K562 (cell line): Measurements from ENCODE around the gene RREB1. TPM values are rescaled to one million over a fixed set of nuclear protein-coding genes. Genes with fewer than 3 reads are reported as not detected.

Source experiments
- ATAC-seq: fragments of 200-7000 bp; cut with Tn5 transposase; 3 replicates; pipeline ENCODE4 v1.9.1; 2020; ENCODE audit warnings: moderate library complexity
- BruUV-seq: library from RNA; stranded (reverse); fragments of 400-500 nt; replicated peaks from 2 replicates; lab custom pipeline; 2021; lab: Mats Ljungman, UMichigan
- CTCF ChIA-PET: fragments of 300-600 bp; formaldehyde crosslinking; extraction: SDS; loops from one replicate; lab custom pipeline; 2021; ENCODE audit warnings: low intra/inter-chr PET ratio; lab: Yijun Ruan, JAX
- POLR2A ChIA-PET: fragments of 300-600, 350-650 bp; sonication (Branson Sonifier 250); formaldehyde crosslinking; extraction: SDS; loops from one replicate; lab custom pipeline; 2021; ENCODE audit warnings: antibody characterized with exemption, inconsistent platforms; lab: Yijun Ruan, JAX
- DNase-seq, 4 experiments: peaks; one replicate each; pipeline versions ENCODE4 v3.0.0 to v3.0.0-alpha.2; 2011 to 2018; ENCODE audit warnings: low spot score in 3 of 4, mixed read lengths in 3 of 4; ENCODE audit errors: extremely low read depth in 1 of 4
- FAIRE-seq: peaks from 2 replicates; lab custom pipeline; 2011; peaks lifted over from hg19 to GRCh38; lab: Jason Lieb, UNC
- H2AFZ ChIP-seq: 2 replicates; pipeline ENCODE4 v1.6.0; 2011; ENCODE audit warnings: low read depth, low read length, control low read depth, inconsistent platforms
- H3K27ac ChIP-seq: fragments of 200-600 bp; 3 replicates; pipeline ENCODE4 v1.8.0; 2011; ENCODE audit warnings: low read depth, mild to moderate bottlenecking, control low read depth, inconsistent platforms, low read length, moderate library complexity, mixed read lengths; ENCODE audit errors: extremely low read depth
- H3K27me3 ChIP-seq, 2 experiments: fragments of 300-600 bp in 1 of 2; 2 replicates in 1 of 2; 3 replicates in 1 of 2; pipeline versions ENCODE4 v1.6.0 to v1.8.0; 2011; ENCODE audit warnings: inconsistent platforms in 2 of 2, low read length in 2 of 2, mild to moderate bottlenecking in 1 of 2, mixed read lengths in 1 of 2, moderate library complexity in 1 of 2; ENCODE audit not compliant: control insufficient read depth in 2 of 2, insufficient read depth in 2 of 2
- H3K36me3 ChIP-seq: fragments of 300-600 bp; 3 replicates; pipeline ENCODE4 v1.8.0; 2011; ENCODE audit warnings: mild to moderate bottlenecking, low read length, inconsistent platforms; ENCODE audit not compliant: control insufficient read depth, insufficient read depth
- H3K4me1 ChIP-seq, 2 experiments: fragments of 200-600 bp in 1 of 2; replicated peaks in 1 of 2; 2 replicates in 1 of 2; 3 replicates in 1 of 2; pipeline versions ENCODE4 v1.5.1 to v1.8.0; 2011; ENCODE audit warnings: inconsistent platforms in 2 of 2, low read length in 2 of 2, mild to moderate bottlenecking in 1 of 2, mixed read lengths in 1 of 2, moderate library complexity in 1 of 2; ENCODE audit not compliant: control insufficient read depth in 2 of 2, insufficient read depth in 2 of 2
- H3K4me2 ChIP-seq: 2 replicates; pipeline ENCODE4 v1.6.1; 2011; ENCODE audit warnings: low read length, control low read depth, inconsistent platforms, mixed read lengths; ENCODE audit not compliant: insufficient read depth
- H3K4me3 ChIP-seq: fragments of 200-600 bp; sonication (generic), shearing (Covaris generic); 2 replicates; pipeline ENCODE4 v1.5.1; 2016; ENCODE audit warnings: control low read depth, inconsistent platforms
- H3K79me2 ChIP-seq: fragments of 200-600 bp; 3 replicates; pipeline ENCODE4 v1.8.0; 2011; ENCODE audit warnings: low read length, inconsistent platforms; ENCODE audit not compliant: control insufficient read depth, insufficient read depth
- H3K9ac ChIP-seq, 2 experiments: 2 replicates each; pipeline versions ENCODE4 v1.6.0 to v1.6.1; 2011; ENCODE audit warnings: low read depth in 2 of 2, low read length in 2 of 2, control low read depth in 1 of 2, inconsistent platforms in 1 of 2, mild to moderate bottlenecking in 1 of 2, mixed read lengths in 1 of 2; ENCODE audit not compliant: insufficient read depth in 1 of 2
- H3K9me1 ChIP-seq: one replicate; pipeline ENCODE4 v1.6.0; 2011; ENCODE audit warnings: inconsistent platforms, mild to moderate bottlenecking, low read length, moderate library complexity; ENCODE audit not compliant: control insufficient read depth, insufficient read depth
- H3K9me3 ChIP-seq: replicated peaks from 2 replicates; pipeline ENCODE4 v1.5.1; 2011; ENCODE audit warnings: low read depth, low read length, inconsistent platforms; ENCODE audit not compliant: control insufficient read depth, insufficient read depth
- H4K20me1 ChIP-seq: replicated peaks from 2 replicates; pipeline ENCODE4 v1.6.1; 2011; ENCODE audit warnings: low read length, inconsistent platforms, mixed read lengths; ENCODE audit not compliant: control insufficient read depth, insufficient read depth
- CBFA2T3 ChIP-seq: fragments of 450-650 bp; IDR thresholded peaks from 2 replicates; pipeline ENCODE4 v1.6.1; 2017
- CC2D1A ChIP-seq: fragments of 450-650 bp; IDR thresholded peaks from 2 replicates; pipeline ENCODE4 v1.6.1; 2017; ENCODE audit warnings: mild to moderate bottlenecking
- EGR1 ChIP-seq: fragments of 450-650 bp; conservative IDR thresholded peaks from 2 replicates; pipeline ENCODE4 v1.6.1; 2017; ENCODE audit warnings: mild to moderate bottlenecking
- ESRRB ChIP-seq: fragments of 250-450 bp; sonication (Bioruptor Pico); IDR thresholded peaks from 2 replicates; pipeline ENCODE4 v1.5.0; 2020; ENCODE audit warnings: mild to moderate bottlenecking, moderate library complexity, borderline replicate concordance
- FIP1L1 ChIP-seq: fragments of 200-400 bp; formaldehyde crosslinking; IDR thresholded peaks from 2 replicates; pipeline ENCODE4 v1.6.1; 2018; ENCODE audit warnings: mild to moderate bottlenecking, low read depth, low read length; ENCODE audit not compliant: poor library complexity, severe bottlenecking
- KAT8 ChIP-seq: fragments of 450-650 bp; IDR thresholded peaks from 2 replicates; pipeline ENCODE4 v1.6.1; 2016; ENCODE audit warnings: low read depth, mild to moderate bottlenecking
- KLF10 ChIP-seq: fragments of 250-450 bp; sonication (Bioruptor Pico); IDR thresholded peaks from 2 replicates; pipeline ENCODE4 v1.6.1; 2021; ENCODE audit warnings: matching md5 sums
- NR3C1 ChIP-seq: sonication (generic); formaldehyde crosslinking; IDR thresholded peaks from 2 replicates; pipeline ENCODE4 v1.8.1; 2022; ENCODE audit warnings: missing genetic modification reagents
- RBM22 ChIP-seq: fragments of 200-400 bp; formaldehyde crosslinking; IDR thresholded peaks from 2 replicates; pipeline ENCODE4 v1.6.1; 2018; ENCODE audit warnings: low read length, low read depth; ENCODE audit not compliant: poor library complexity, severe bottlenecking
- SAP30 ChIP-seq: fragments of 200-600 bp; sonication (generic); IDR thresholded peaks from 2 replicates; pipeline ENCODE4 v1.6.1; 2012; ENCODE audit warnings: borderline replicate concordance, low read depth, mild to moderate bottlenecking, moderate library complexity, low read length, control low read depth, inconsistent platforms; ENCODE audit not compliant: insufficient read depth, poor library complexity, severe bottlenecking
- SIRT6 ChIP-seq: IDR thresholded peaks from one replicate; pipeline ENCODE4 v1.6.1; 2012; ENCODE audit warnings: low read depth, mild to moderate bottlenecking, control low read depth, inconsistent platforms, low read length, moderate library complexity
- TAF9B ChIP-seq: fragments of 450-650 bp; IDR thresholded peaks from 2 replicates; pipeline ENCODE4 v1.6.1; 2018; ENCODE audit warnings: mild to moderate bottlenecking; ENCODE audit not compliant: partially characterized antibody
- ZBTB33 ChIP-seq: sonication (generic); formaldehyde crosslinking; IDR thresholded peaks from 2 replicates; pipeline ENCODE4 v1.8.1; 2023; ENCODE audit warnings: mild to moderate bottlenecking, missing genetic modification reagents
- WGBS: fragments of 100-300 bp; shearing (Covaris generic); methylation state at CpG from one replicate; pipeline ENCODE4 v1.1.6; 2016; ENCODE audit warnings: low coverage, mixed read lengths; ENCODE audit not compliant: insufficient coverage; ENCODE audit errors: missing lambda C conversion rate; 5-methylcytosine and 5-hydroxymethylcytosine counted together
- in situ Hi-C: fragments of 300-500 bp; cut with MboI; formaldehyde crosslinking; loops from 4 replicates; pipeline ENCODE4 v1.15.0; 2018; ENCODE audit warnings: inconsistent platforms, mixed read lengths
- intact Hi-C: fragments of 100-400 bp; cut with micrococcal nuclease; formaldehyde crosslinking; loops from 2 replicates; pipeline ENCODE4 v1.14.2; 2022
- polyA plus RNA-seq, 8 experiments: library from polyadenylated mRNA; depleted of rRNA in 4 of 8; stranded (reverse) in 5 of 8; unstranded in 3 of 8; fragments of >200 nt; fragmentation: Nextera tagmentation in 2 of 8; fragmentation: Illumina TruSeq in 1 of 8; extraction: Ambion mirVana in 2 of 8; extraction: Trizol in 1 of 8; gene quantifications; 2 replicates each; pipeline versions ENCODE4 v1.2.1 to v1.2.3, GENCODE V29; 2011 to 2014; ENCODE audit warnings: inconsistent platforms in 1 of 8, missing spikeins in 1 of 8
- total RNA-seq, 7 experiments: library from RNA; depleted of rRNA in 6 of 7; stranded (reverse); fragments of >200 nt in 6 of 7; fragmentation: Illumina TruSeq in 2 of 7; extraction: Trizol in 2 of 7; gene quantifications; 2 replicates each; pipeline versions ENCODE4 v1.2.1 to v1.2.3, GENCODE V29; 2011 to 2021; ENCODE audit warnings: low replicate concordance in 1 of 7
- TF ChIP-seq, protein P1 (sequence below): fragments of 450-650 bp; IDR thresholded peaks from one replicate; pipeline ENCODE4 v1.6.1; 2018; ENCODE audit warnings: mild to moderate bottlenecking, moderate library complexity; ENCODE audit not compliant: partially characterized antibody

RREB1 gene
- total and polyA plus RNA-seq, 9 of the 15 experiments (the other 6 are each of a cell fraction or from before 2014, with no cell fraction given), result 3.3 to 64.2 (median 19.3) TPM

DNA sequence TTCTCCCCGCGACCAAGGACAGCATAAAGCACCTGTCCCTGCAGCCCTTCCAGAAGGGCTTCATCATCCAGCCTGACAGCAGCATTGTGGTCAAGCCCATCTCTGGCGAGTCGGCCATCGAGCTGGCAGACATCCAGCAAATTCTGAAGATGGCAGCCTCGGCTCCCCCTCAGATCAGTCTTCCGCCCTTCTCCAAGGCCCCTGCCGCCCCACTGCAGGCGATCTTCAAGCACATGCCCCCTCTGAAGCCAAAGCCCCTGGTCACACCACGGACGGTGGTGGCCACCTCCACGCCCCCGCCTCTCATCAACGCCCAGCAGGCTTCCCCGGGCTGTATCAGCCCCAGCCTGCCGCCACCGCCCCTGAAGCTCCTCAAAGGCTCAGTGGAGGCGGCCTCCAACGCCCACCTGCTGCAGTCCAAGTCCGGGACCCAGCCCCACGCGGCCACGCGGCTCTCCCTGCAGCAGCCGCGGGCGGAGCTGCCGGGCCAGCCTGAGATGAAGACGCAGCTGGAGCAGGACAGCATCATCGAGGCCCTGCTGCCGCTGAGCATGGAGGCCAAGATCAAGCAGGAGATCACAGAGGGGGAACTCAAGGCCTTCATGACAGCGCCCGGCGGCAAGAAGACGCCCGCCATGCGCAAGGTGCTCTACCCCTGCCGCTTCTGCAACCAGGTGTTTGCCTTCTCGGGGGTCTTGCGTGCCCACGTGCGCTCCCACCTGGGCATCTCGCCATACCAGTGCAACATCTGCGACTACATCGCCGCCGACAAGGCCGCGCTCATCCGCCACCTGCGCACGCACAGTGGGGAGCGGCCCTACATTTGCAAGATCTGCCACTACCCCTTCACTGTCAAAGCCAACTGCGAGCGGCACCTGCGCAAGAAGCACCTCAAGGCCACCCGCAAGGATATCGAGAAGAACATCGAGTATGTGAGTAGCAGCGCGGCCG, 121.9 kb downstream of the RREB1 start:
- no peaks in the 10 kb centered on the region for H3K9me1 ChIP-seq
- intact Hi-C loops, result loop anchor here (10.0 kb wide), 1 partner anchor 215 kb away; no protein-coding TSS in a partner anchor
- TF ChIP-seq ZBTB33 (peak; percentile 97), SIRT6 (no peak), KLF10 (no peak), TAF9B (no peak), RBM22 (peak; percentile 91), SAP30 (no peak), ESRRB (no peak), NR3C1 (CRISPR knock-in tag) (no peak), KAT8 (no peak), CC2D1A (no peak), EGR1 (0 out of 2 replicates have a peak, but pooled peaks have one; percentile 15), FIP1L1 (peak; percentile 40), CBFA2T3 (no peak)
- TF ChIP-seq, protein P1, sequence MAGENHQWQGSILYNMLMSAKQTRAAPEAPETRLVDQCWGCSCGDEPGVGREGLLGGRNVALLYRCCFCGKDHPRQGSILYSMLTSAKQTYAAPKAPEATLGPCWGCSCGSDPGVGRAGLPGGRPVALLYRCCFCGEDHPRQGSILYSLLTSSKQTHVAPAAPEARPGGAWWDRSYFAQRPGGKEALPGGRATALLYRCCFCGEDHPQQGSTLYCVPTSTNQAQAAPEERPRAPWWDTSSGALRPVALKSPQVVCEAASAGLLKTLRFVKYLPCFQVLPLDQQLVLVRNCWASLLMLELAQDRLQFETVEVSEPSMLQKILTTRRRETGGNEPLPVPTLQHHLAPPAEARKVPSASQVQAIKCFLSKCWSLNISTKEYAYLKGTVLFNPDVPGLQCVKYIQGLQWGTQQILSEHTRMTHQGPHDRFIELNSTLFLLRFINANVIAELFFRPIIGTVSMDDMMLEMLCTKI, result no peak

More for the DNA sequence above, 121.9 kb downstream of the RREB1 start:
- WGBS, result 96% methylated on average over 55 of the region's 62 CpGs
- Histone ChIP-seq H3K36me3 (peaks cover 88% of the 10 kb centered on the region), H3K4me2 (no peak overlapping the region), H4K20me1 (no peaks in the 10 kb centered on the region), H3K9me3 (no peaks in the 10 kb centered on the region), H3K79me2 (peaks cover 15% of the 10 kb centered on the region), H3K27ac (no peak overlapping the region), H3K9ac (no peak overlapping the region), H3K4me3 (no peak overlapping the region), H3K4me1 (peaks cover 0 to 18% of the 10 kb centered on the region in 2 experiments; a peak in 4 of 5 replicates), H2AFZ (no peak overlapping the region), H3K27me3 (no peaks in the 10 kb centered on the region)
- CTCF ChIA-PET, result no interaction called here
- ATAC-seq (no peak), FAIRE-seq (no peak), DNase-seq (peak in 2 of 4 experiments; percentile 47 to 50)
- POLR2A ChIA-PET, result interaction anchor here (0.7 to 1.2 kb wide), 2 partner anchors 15 to 193 kb away, joined by 3 read pairs; no protein-coding TSS in a partner anchor
- in situ Hi-C loops, result loop anchor here (25.0 kb wide), 1 partner anchor 542 kb away; no protein-coding TSS in a partner anchor
- no TSS peak for BruUV-seq
